CD4-positive, CD25-positive, alpha-beta regulatory T cell (primary cell): ENCODE measurements around the gene ACO1. TPM values are rescaled to one million over a fixed set of nuclear protein-coding genes. Genes with fewer than 3 reads are reported as not detected.
A peak's percentile ranks its signal among the peaks of the same experiment; 100 is the strongest.

Experiments
- ATAC-seq, 2 donors: fragments of 150-1000 bp; cut with Tn5 transposase; one replicate each; pipeline ENCODE4 v1.10.0; 2021; ENCODE audit warnings: low read depth in 2 of 2, moderate number of reproducible peaks in 2 of 2, moderate library complexity in 1 of 2
- DNase-seq, 3 donors: peaks; one replicate each; pipeline versions ENCODE4 v3.0.0 to v3.0.0-alpha.2; 2012 to 2022; ENCODE audit warnings: mixed read lengths in 1 of 3
- H3K27ac ChIP-seq: one replicate; pipeline ENCODE4 v1.7.0; 2013; ENCODE audit warnings: mild to moderate bottlenecking, low read length; ENCODE audit not compliant: insufficient read depth, poor library complexity, severe bottlenecking
- H3K27me3 ChIP-seq: one replicate; pipeline ENCODE4 v1.7.0; 2013; ENCODE audit warnings: low read length; ENCODE audit not compliant: control insufficient read depth, insufficient read depth
- H3K36me3 ChIP-seq: one replicate; pipeline ENCODE4 v1.7.0; 2013; ENCODE audit warnings: mild to moderate bottlenecking, low read length, moderate library complexity; ENCODE audit not compliant: control insufficient read depth, insufficient read depth
- H3K4me1 ChIP-seq: 2 replicates; pipeline ENCODE4 v1.7.0; 2013; ENCODE audit warnings: mild to moderate bottlenecking, low read length; ENCODE audit not compliant: insufficient read depth, control insufficient read depth, poor library complexity, severe bottlenecking
- H3K4me3 ChIP-seq: one replicate; pipeline ENCODE4 v1.7.0; 2013; ENCODE audit warnings: low read depth, mild to moderate bottlenecking, low read length, moderate library complexity
- H3K9me3 ChIP-seq, 2 experiments: 1 replicate in 1 of 2; 2 replicates in 1 of 2; pipeline ENCODE4 v1.7.0; 2013; ENCODE audit warnings: low read length in 2 of 2, mild to moderate bottlenecking in 1 of 2, moderate library complexity in 1 of 2; ENCODE audit not compliant: control insufficient read depth in 2 of 2
- H3K27ac Mint-ChIP-seq, 3 donors: one replicate each; pipeline ENCODE4 v1.8.0; 2020 to 2022; ENCODE audit warnings: mild to moderate bottlenecking in 3 of 3, mixed read lengths in 3 of 3, moderate library complexity in 2 of 3
- H3K27me3 Mint-ChIP-seq: one replicate; pipeline ENCODE4 v1.8.0; 2022; ENCODE audit warnings: mild to moderate bottlenecking, mixed read lengths
- H3K36me3 Mint-ChIP-seq: one replicate; pipeline ENCODE4 v1.8.0; 2020; ENCODE audit warnings: mixed read lengths
- H3K4me1 Mint-ChIP-seq, 4 donors: one replicate each; pipeline ENCODE4 v1.8.0; 2020 to 2022; ENCODE audit warnings: mixed read lengths in 4 of 4, mild to moderate bottlenecking in 1 of 4
- H3K4me3 Mint-ChIP-seq, 4 donors: one replicate each; pipeline ENCODE4 v1.8.0; 2020 to 2022; ENCODE audit warnings: mild to moderate bottlenecking in 4 of 4, mixed read lengths in 4 of 4, moderate library complexity in 3 of 4
- H3K9me3 Mint-ChIP-seq, 7 donors: one replicate each; pipeline ENCODE4 v1.8.0; 2020 to 2022; ENCODE audit warnings: mixed read lengths in 7 of 7, mild to moderate bottlenecking in 3 of 7, moderate library complexity in 2 of 7
- polyA plus RNA-seq, 4 donors: library from polyadenylated mRNA; unstranded; fragments of 300-500 nt; fragmentation: Illumina TruSeq; gene quantifications; one replicate each; pipeline ENCODE4 v1.2.3, GENCODE V29; 2021
- total RNA-seq: library from RNA; stranded (reverse); gene quantifications from one replicate; pipeline ENCODE4 v1.2.3, GENCODE V29; 2022

The ACO1 gene
- total and polyA plus RNA-seq, 5 donors from 2014 or later, result 3.6 to 7.4 (median 6.0) TPM

- Mint-ChIP-seq H3K27me3 (no peaks in the 10 kb centered on the region), H3K9me3 (no peaks in the 10 kb centered on the region), H3K4me1 (no peaks in the 10 kb centered on the region), H3K36me3 (peaks cover 33% of the 10 kb centered on the region), H3K27ac (no peak overlapping the region), H3K4me3 (no peak overlapping the region)
- ATAC-seq (no peak), DNase-seq (no peak)
- Histone ChIP-seq H3K4me1 (no peaks in the 10 kb centered on the region), H3K27me3 (no peaks in the 10 kb centered on the region), H3K9me3 (no peaks in the 10 kb centered on the region), H3K4me3 (no peak overlapping the region), H3K27ac (no peak overlapping the region), H3K36me3 (peaks cover 6% of the 10 kb centered on the region)
Measured at GRCh38 chr9:32424616-32425015, 40.2 kb downstream of the ACO1 start.

- Histone ChIP-seq H3K27me3 (no peaks in the 10 kb centered on the region), H3K36me3 (peaks cover 6% of the 10 kb centered on the region), H3K4me3 (no peak overlapping the region), H3K27ac (no peak overlapping the region), H3K4me1 (no peaks in the 10 kb centered on the region), H3K9me3 (no peaks in the 10 kb centered on the region)
- DNase-seq (no peak), ATAC-seq (no peak)
- no peaks in the 10 kb centered on the region for H3K9me3 Mint-ChIP-seq
- H3K4me1 Mint-ChIP-seq, result no peaks in the 10 kb centered on the region
- H3K27me3 Mint-ChIP-seq, result no peaks in the 10 kb centered on the region
- H3K4me3 Mint-ChIP-seq, result no peak overlapping the region
- H3K36me3 Mint-ChIP-seq, result peaks cover 24% of the 10 kb centered on the region
- H3K27ac Mint-ChIP-seq, result no peak overlapping the region
Measured at GRCh38 chr9:32426278-32426939, 42.0 kb downstream of the ACO1 start.

- no peak overlapping the region for H3K27ac Mint-ChIP-seq
- H3K9me3 ChIP-seq, result no peaks in the 10 kb centered on the region
- H3K36me3 Mint-ChIP-seq, result peaks cover 18% of the 10 kb centered on the region
- DNase-seq (peak in 1 of 3 donors; percentile 11), ATAC-seq (no peak)
- H3K9me3 Mint-ChIP-seq, result no peaks in the 10 kb centered on the region
- H3K4me3 Mint-ChIP-seq, result no peak overlapping the region
- no peaks in the 10 kb centered on the region for H3K4me1 ChIP-seq
- H3K27ac ChIP-seq, result no peak overlapping the region
- peaks cover 9% of the 10 kb centered on the region for H3K36me3 ChIP-seq
- no peak overlapping the region for H3K4me3 ChIP-seq
- H3K27me3 Mint-ChIP-seq, result no peaks in the 10 kb centered on the region
- no peaks in the 10 kb centered on the region for H3K4me1 Mint-ChIP-seq
- no peaks in the 10 kb centered on the region for H3K27me3 ChIP-seq
Measured at GRCh38 chr9:32427111-32427873, 42.8 kb downstream of the ACO1 start.

GRCh38 chr9:32430720-32431119 is 46.3 kb downstream of the ACO1 start:
- Mint-ChIP-seq H3K27me3 (no peaks in the 10 kb centered on the region), H3K4me1 (no peaks in the 10 kb centered on the region), H3K27ac (no peak overlapping the region), H3K36me3 (peaks cover 11% of the 10 kb centered on the region), H3K9me3 (no peaks in the 10 kb centered on the region), H3K4me3 (no peak overlapping the region)
- no peaks in the 10 kb centered on the region for H3K9me3 ChIP-seq
- H3K4me3 ChIP-seq, result no peak overlapping the region
- no peak for ATAC-seq
- no peaks in the 10 kb centered on the region for H3K4me1 ChIP-seq
- H3K36me3 ChIP-seq, result peaks cover 7% of the 10 kb centered on the region
- no peak overlapping the region for H3K27ac ChIP-seq
- no peaks in the 10 kb centered on the region for H3K27me3 ChIP-seq
- DNase-seq, result no peak

- H3K9me3 ChIP-seq, result no peaks in the 10 kb centered on the region
- no peaks in the 10 kb centered on the region for H3K27me3 Mint-ChIP-seq
- H3K27ac Mint-ChIP-seq, result no peak overlapping the region
- no peak overlapping the region for H3K27ac ChIP-seq
- no peak overlapping the region for H3K4me3 ChIP-seq
- no peaks in the 10 kb centered on the region for H3K27me3 ChIP-seq
- no peak overlapping the region for H3K4me3 Mint-ChIP-seq
- no peaks in the 10 kb centered on the region for H3K4me1 ChIP-seq
- H3K9me3 Mint-ChIP-seq, result peaks cover 0 to 3% (median 0%) of the 10 kb centered on the region in 7 donors
- DNase-seq (no peak), ATAC-seq (no peak)
- H3K36me3 ChIP-seq, result peaks cover 11% of the 10 kb centered on the region
- no peaks in the 10 kb centered on the region for H3K4me1 Mint-ChIP-seq
- peaks cover 12% of the 10 kb centered on the region for H3K36me3 Mint-ChIP-seq
Measured at GRCh38 chr9:32431196-32431595, 46.8 kb downstream of the ACO1 start.

GRCh38 chr9:32431940-32432555 is 47.6 kb downstream of the ACO1 start:
- peaks cover 17% of the 10 kb centered on the region for H3K36me3 ChIP-seq
- H3K27me3 ChIP-seq, result no peaks in the 10 kb centered on the region
- no peak overlapping the region for H3K4me3 ChIP-seq
- no peaks in the 10 kb centered on the region for H3K27me3 Mint-ChIP-seq
- no peaks in the 10 kb centered on the region for H3K4me1 Mint-ChIP-seq
- peak in 2 of 3 donors; percentile 18 to 34 for DNase-seq
- peaks cover 0 to 3% (median 0%) of the 10 kb centered on the region in 7 donors for H3K9me3 Mint-ChIP-seq
- no peak overlapping the region for H3K4me3 Mint-ChIP-seq
- ATAC-seq, result peak; percentile 44 to 58
- H3K4me1 ChIP-seq, result no peaks in the 10 kb centered on the region
- peaks cover 12% of the 10 kb centered on the region for H3K36me3 Mint-ChIP-seq
- no peaks in the 10 kb centered on the region for H3K9me3 ChIP-seq
- H3K27ac Mint-ChIP-seq, result no peak overlapping the region
- no peak overlapping the region for H3K27ac ChIP-seq

- Histone ChIP-seq H3K4me3 (no peak overlapping the region), H3K27ac (no peak overlapping the region), H3K27me3 (no peaks in the 10 kb centered on the region), H3K4me1 (no peaks in the 10 kb centered on the region), H3K9me3 (no peaks in the 10 kb centered on the region), H3K36me3 (peaks cover 25% of the 10 kb centered on the region)
- peaks cover 0 to 3% (median 0%) of the 10 kb centered on the region in 7 donors for H3K9me3 Mint-ChIP-seq
- H3K27me3 Mint-ChIP-seq, result no peaks in the 10 kb centered on the region
- H3K4me1 Mint-ChIP-seq, result no peaks in the 10 kb centered on the region
- ATAC-seq (no peak), DNase-seq (no peak)
- H3K27ac Mint-ChIP-seq, result peak overlapping the region in 1 of 3 donors; percentile 52
- peaks cover 9% of the 10 kb centered on the region for H3K36me3 Mint-ChIP-seq
- H3K4me3 Mint-ChIP-seq, result no peak overlapping the region
Measured at GRCh38 chr9:32434892-32435291, 50.4 kb downstream of the ACO1 start.
